ENCODE measurements around the gene SEC31A. TPM values are rescaled to one million over a fixed set of nuclear protein-coding genes. Genes with fewer than 3 reads are reported as not detected.

Gene SEC31A
- total RNA-seq, 2 donors from 2014 or later = 82.6 to 124 TPM

DNA sequence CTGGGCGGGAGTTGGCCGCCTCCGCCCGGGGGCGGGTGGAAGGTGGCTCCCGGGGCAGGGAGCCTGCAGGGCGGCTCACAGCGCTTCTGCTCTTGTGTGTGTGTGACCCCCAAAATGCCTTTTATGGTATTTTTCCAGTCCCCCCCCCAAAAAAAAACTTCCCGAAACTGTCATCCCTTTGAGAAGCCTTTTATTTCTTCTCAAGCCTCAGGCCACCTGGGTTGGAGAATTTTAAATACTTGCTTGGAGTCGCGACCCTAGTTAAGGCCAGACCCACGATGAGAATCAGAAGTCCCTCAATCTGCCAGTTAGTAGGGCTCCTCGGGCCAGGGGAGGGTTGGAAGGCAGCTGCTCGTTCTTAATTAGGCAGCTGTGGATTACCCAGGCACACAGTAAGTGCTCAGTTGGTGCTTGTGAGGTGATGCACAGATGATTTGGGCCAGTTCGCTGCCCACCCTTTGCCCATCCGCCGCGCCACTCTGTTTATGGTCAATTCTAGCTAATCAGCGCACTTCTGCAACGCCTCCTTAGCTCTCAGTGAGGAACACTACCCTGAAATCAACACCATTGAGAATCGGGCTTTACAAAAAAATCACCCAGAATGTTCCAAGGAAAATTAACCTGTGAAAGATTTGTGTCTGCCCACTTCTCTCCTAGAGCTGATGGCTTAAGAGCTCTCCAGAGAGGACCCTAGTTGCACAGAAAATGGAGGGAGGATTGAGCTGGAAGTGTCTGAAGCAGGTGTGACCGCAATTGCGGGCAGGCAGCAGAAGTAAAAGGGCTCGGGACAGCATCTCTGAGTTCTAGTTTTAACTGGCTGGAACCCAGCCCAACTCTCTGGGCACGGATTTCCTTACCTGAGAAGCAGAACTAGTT lies 91.7 kb downstream of the SEC31A start:
- Mint-ChIP-seq H3K27ac (no peak overlapping the region), H3K36me3 (ENCODE audit: low read depth) (no peaks in the 10 kb centered on the region), H3K9me3 (no peaks in the 10 kb centered on the region), H3K4me1 (no peaks in the 10 kb centered on the region), H3K4me3 (peak overlapping the region; percentile 70), H3K27me3 (peaks cover 40% of the 10 kb centered on the region)
- ATAC-seq (replicated peaks) = peak; percentile 38

DNA sequence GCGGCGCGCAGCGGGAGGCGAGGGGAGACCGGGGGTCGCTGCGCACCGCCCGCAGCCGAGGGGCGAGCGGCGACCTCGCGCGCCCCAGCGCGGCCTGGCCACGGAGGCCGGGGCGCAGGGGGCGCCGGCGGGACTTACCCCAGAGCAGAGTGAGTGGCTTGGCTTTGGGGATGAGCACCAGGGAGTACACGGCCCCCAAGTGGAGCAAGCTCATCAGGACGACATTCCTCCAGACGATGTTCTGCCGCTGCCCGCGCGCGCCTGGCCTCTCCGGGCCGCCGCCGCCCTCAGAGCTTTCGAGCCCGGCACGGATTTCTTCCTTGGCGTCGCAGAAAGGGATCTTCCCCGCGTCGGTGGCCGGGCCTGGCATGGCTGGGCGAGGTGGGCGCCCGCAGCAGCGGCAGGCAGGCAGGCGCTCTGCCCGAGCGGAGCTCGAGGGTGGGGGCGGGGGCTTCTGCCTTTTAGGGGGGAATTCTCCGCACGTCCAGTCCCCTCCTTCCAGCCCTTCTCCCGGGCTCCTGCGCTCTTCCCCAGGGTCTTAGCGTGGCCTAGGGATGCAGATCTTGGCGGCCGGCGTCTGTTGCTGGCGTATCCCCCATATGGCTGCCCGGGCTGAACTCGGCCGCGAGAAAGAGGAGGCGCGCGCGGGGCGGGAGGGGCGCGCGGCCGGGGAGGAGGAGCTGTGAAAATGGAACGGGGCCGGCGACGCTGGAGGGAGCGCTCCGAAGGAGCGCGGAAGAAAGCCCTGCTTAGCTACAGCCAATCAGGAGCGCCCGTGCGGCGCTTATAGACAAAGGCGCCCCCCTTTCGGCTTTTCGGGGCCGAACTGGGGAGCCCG lies 92.6 kb downstream of the SEC31A start, which contains the start of gene SCD5:
Gene SCD5 (minus strand): TSS at position 629 of the 838 bp plus-strand sequence. CDS start 259 bp downstream, at position 370.
- Mint-ChIP-seq H3K4me3 (peak within 1 kb of the TSS; percentile 70), H3K36me3 (ENCODE audit: low read depth) (no peaks in the 10 kb centered on the region), H3K9me3 (no peaks in the 10 kb centered on the region), H3K4me1 (no peaks in the 10 kb centered on the region), H3K27me3 (peaks cover 44% of the 10 kb centered on the region), H3K27ac (no peak within 1 kb of the TSS)
- ATAC-seq (replicated peaks) = peak; percentile 85

DNA sequence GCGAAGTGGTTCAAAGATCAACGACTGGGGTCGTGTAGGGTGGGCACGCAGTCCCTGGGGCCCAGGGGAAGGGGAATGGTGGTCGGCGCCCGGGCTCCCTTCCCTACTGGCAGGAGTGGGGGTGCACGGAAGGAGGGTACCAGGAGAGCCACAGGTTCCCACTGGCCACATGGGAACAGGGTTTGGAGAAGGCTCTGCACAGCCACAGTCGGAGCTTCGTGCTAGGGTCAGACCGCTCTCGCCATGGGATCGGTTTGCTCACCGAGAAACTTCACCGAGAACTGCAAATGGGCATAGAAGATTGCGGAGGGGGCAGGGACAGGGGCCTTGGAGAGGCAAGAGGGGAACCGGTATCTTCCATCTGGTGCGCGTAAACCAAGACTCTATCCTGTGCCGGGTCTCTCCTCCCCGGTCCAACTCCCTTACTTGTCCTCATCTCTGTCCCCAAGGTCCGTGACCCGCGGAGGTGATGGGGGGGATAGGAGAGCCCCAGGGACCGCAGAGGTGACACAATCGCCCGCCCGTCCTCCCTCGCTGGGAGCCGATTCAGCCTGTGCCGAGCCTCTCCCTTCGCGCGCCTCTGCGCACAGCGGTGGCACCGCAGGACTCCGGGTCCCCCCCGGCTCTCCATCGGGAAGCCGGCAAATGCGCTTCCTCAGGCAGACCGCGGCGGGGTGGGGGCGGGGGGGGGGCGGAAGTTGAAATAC lies 93.4 kb downstream of the SEC31A start:
- no peak for ATAC-seq (replicated peaks)
- no peaks in the 10 kb centered on the region for H3K4me1 Mint-ChIP-seq
- H3K27ac Mint-ChIP-seq = no peak overlapping the region
- no peaks in the 10 kb centered on the region for H3K36me3 Mint-ChIP-seq (ENCODE audit: low read depth)
- peaks cover 44% of the 10 kb centered on the region for H3K27me3 Mint-ChIP-seq
- H3K9me3 Mint-ChIP-seq = no peaks in the 10 kb centered on the region
- H3K4me3 Mint-ChIP-seq = peak overlapping the region; percentile 62

DNA sequence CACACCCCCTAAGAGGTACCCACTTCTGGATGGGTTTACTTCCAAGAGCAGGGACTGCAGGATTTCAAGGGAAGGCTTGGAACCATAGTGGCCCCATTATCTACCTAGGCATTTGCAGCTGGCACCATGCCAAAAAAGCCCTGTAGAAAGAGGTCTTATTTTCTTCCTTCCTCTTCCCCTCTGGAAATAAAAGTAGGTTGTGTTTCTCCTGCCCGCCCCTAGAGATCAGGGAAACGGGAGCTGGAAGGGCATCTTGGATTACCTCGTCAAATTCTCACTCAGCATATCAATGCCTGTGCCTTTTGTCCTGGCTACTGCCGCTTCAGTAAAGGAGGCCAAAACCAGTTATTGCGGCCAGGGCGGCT lies 93.9 kb downstream of the SEC31A start:
- ATAC-seq (replicated peaks) = no peak
- Mint-ChIP-seq H3K4me3 (peak overlapping the region; percentile 62), H3K9me3 (no peaks in the 10 kb centered on the region), H3K4me1 (no peaks in the 10 kb centered on the region), H3K27me3 (peaks cover 40% of the 10 kb centered on the region), H3K36me3 (ENCODE audit: low read depth) (no peaks in the 10 kb centered on the region), H3K27ac (no peak overlapping the region)

DNA sequence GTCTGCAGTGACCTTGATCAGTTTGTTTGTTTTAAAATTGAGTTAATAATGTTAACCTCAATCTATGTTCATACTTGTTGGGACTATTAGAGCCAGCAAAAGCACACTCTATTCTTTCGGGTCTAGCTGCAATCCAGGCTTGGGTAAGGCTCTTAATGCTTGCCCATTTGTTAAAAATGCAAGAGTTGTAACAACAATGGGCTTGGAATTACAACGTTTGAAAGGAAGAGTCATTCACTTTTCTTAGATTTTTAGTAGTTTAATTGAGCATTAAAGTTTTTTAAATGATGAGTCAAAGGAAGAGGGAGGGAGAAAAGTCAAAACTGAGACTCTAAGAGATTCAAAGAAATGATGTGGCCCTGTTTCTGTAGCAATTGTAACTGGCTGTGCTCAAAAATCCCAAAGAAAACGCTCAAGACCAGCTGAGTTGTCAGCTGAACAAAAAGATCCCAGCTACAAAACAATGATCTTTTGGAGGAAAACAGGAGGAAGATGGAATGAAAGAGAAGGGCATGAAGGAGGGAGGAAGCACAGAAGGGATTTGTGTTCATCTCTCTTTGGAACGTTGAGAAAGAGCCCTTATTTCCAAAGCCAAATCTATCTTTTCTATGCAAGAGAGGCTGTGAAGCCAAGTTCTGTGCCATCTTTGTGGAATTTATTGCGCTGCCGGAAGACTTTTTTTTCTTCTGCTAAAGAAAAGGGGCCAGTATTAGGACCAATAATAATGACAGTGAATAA lies 97.9 kb downstream of the SEC31A start:
- no peak for ATAC-seq (replicated peaks)
- Mint-ChIP-seq H3K27ac (no peak overlapping the region), H3K9me3 (no peaks in the 10 kb centered on the region), H3K4me3 (no peak overlapping the region), H3K4me1 (no peaks in the 10 kb centered on the region), H3K36me3 (ENCODE audit: low read depth) (no peaks in the 10 kb centered on the region), H3K27me3 (peaks cover 19% of the 10 kb centered on the region)

DNA sequence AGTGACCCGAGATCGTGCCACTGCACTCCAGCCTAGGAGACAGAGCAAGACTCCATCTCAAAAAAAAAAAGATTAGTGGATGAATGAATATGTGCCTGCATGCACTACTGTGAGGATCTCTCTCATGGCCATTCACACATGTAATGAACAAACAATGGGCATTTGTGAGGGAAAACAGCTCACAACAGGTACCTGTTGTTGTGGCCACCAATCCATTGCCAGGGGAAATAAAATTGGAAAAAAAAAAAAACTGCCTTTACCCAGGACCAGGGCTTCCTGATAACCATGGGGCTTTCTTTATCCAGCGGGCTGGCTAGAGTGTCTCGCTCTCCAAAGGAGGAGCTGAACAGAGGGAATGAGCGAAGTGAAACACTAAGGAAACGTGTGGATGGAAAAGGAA lies 99.8 kb downstream of the SEC31A start:
- Mint-ChIP-seq H3K36me3 (ENCODE audit: low read depth) (no peaks in the 10 kb centered on the region), H3K9me3 (no peaks in the 10 kb centered on the region), H3K4me3 (no peak overlapping the region), H3K27ac (no peak overlapping the region), H3K4me1 (no peaks in the 10 kb centered on the region), H3K27me3 (peaks cover 7% of the 10 kb centered on the region)
- ATAC-seq (replicated peaks) = no peak

DNA sequence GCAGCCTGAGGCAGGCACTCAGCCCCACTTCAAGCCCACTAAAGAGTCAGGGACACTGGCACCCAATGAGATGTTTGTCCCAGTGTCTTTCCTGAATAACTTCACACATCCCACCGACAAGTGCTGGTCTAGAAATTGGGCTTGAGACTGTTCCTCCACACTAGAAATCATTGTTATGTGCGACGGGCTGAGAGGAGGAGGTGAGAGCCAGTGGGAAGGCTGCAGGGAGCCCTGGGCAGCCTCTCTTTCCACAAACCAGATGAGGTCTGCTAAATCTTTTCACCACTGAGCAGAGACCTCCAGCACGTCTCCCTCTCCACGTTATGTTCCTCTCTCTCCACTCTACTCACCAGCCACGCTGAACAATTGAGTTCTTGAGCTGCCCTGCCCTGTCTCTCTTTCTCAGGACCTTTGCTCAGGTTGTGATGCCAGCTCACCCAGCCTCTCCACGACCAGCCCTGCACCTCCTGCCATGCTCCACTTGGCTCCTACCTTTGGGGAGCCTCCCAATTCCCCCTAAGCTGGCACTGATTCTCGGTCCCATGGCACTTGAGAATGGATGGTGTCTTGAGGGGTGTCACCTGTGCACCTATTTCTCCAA lies 100.8 kb downstream of the SEC31A start:
- Mint-ChIP-seq H3K4me3 (no peak overlapping the region), H3K27ac (no peak overlapping the region), H3K36me3 (ENCODE audit: low read depth) (no peaks in the 10 kb centered on the region), H3K27me3 (peaks cover 9% of the 10 kb centered on the region), H3K9me3 (no peaks in the 10 kb centered on the region), H3K4me1 (no peaks in the 10 kb centered on the region)
- no peak for ATAC-seq (replicated peaks)

DNA sequence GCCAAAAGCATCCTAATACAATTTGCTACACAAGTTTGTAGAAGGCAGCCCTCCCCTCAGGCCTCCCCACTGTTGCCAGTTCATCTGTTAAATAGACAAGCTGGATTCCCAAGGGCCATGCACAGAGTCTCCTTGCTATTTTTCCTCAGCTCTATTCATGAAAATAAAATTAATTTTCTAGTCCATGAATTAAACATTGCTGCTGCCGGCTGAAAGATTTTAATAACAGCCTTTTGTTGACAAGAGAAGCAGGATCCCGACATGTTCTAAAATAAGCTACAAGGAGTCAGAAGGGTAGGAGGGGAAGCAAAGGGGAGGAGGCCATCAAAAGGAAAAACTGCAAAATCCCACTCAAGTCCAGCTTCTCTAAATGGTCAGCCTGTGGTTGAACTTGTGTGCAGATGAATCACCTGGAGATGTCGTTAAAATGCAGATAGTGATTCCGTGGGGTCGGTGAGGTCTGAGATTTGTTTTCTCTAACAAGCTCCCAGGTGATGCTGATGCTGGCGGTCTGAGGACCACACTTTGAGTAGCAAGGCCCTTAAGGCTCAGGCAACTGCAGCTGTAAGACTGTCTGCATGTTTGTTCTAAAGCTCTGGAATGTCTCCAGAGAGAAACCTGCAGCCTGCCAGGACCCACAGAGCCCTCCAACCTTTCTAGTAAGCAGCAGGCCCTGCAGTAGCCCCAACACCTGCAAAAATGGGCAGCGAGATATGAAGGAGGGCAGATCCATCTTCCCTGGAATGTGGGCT lies 101.8 kb downstream of the SEC31A start:
- no peak for ATAC-seq (replicated peaks)
- Mint-ChIP-seq H3K36me3 (ENCODE audit: low read depth) (no peaks in the 10 kb centered on the region), H3K9me3 (no peaks in the 10 kb centered on the region), H3K27me3 (peaks cover 13% of the 10 kb centered on the region), H3K4me1 (no peaks in the 10 kb centered on the region), H3K4me3 (no peak overlapping the region), H3K27ac (no peak overlapping the region)

DNA sequence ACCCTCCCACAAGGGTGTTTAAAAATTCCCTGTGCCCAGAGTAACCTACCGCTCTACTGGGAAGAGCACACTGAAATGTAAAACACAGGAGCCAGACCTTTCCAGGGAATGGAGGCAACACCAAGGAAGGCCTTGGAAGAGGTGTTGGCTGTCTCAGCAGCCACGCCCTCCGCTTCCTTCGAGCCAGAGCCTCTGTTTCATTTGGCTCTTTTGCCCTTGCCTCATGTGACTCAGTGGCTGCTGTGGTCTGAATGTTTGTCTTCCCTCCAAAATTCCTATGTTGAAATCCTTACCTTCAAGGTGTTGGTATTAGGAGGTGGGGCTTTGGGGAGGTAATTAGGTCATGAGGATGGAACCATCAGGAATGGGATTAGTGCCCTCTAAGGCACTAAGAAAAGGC lies 103.6 kb downstream of the SEC31A start:
- H3K36me3 Mint-ChIP-seq (ENCODE audit: low read depth) = no peaks in the 10 kb centered on the region
- no peaks in the 10 kb centered on the region for H3K4me1 Mint-ChIP-seq
- H3K4me3 Mint-ChIP-seq = no peak overlapping the region
- no peaks in the 10 kb centered on the region for H3K9me3 Mint-ChIP-seq
- no peak for ATAC-seq (replicated peaks)
- peaks cover 9% of the 10 kb centered on the region for H3K27me3 Mint-ChIP-seq
- no peak overlapping the region for H3K27ac Mint-ChIP-seq

DNA sequence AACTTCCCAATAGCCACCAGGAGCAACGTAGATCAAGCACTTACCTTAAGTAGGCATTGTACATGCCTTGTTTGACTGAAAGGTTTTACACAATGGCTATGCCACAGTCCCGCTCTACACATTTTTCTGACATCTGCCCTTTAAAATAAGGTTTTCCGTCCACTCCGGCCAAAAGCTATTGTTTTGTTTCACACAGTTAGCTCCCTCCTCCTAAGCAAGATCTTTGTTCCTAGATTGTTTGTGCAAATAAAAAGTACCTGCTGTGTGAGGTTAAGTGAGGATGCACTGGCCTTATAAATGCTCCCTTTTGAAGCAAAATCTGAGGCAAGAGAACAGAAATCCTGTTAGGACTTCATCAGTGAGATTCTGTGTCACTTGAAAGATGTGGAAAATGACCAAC lies 104.1 kb downstream of the SEC31A start:
- no peak overlapping the region for H3K27ac Mint-ChIP-seq
- no peaks in the 10 kb centered on the region for H3K9me3 Mint-ChIP-seq
- H3K27me3 Mint-ChIP-seq = peaks cover 9% of the 10 kb centered on the region
- H3K36me3 Mint-ChIP-seq (ENCODE audit: low read depth) = no peaks in the 10 kb centered on the region
- no peak overlapping the region for H3K4me3 Mint-ChIP-seq
- no peak for ATAC-seq (replicated peaks)
- H3K4me1 Mint-ChIP-seq = no peaks in the 10 kb centered on the region

DNA sequence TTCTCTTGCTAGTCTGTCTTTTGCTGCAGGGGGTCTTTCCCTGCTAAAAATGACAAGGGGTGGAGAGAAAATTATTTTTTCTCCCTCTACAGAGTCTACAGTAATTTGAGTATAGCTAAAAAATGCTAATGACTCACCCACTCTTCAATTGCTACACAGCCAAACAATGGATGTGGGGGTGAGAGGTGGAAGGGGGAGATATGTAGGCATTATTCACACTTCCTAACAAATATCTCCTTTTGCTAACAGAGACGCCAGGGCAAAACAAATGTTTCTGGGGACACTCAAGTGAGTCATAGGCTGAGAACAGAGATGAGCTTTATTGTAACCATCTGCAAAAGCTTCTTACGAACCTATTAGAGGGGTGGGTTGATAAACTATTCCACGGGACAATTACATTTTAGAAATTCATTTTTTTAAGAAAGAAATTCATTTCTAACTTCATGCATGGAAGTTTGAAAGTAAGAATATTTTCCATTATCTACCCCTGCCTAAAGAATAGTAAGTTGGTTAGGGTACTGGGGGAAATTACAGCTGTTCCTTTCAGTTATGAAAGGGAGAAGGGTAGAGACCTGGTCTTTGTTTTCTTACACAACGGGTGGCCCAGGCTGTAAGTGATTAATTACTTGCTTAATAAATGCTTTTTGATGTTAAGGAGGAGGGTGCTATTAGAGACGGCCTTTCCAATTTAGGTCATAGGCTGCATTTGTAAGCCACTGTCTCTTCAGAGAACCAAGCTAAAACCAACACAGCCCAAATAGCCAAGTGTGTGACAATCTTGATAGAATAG lies 105.1 kb downstream of the SEC31A start:
- Mint-ChIP-seq H3K4me1 (no peaks in the 10 kb centered on the region), H3K4me3 (no peak overlapping the region), H3K27me3 (peaks cover 9% of the 10 kb centered on the region), H3K9me3 (no peaks in the 10 kb centered on the region), H3K27ac (no peak overlapping the region), H3K36me3 (ENCODE audit: low read depth) (no peaks in the 10 kb centered on the region)
- ATAC-seq (replicated peaks) = no peak

DNA sequence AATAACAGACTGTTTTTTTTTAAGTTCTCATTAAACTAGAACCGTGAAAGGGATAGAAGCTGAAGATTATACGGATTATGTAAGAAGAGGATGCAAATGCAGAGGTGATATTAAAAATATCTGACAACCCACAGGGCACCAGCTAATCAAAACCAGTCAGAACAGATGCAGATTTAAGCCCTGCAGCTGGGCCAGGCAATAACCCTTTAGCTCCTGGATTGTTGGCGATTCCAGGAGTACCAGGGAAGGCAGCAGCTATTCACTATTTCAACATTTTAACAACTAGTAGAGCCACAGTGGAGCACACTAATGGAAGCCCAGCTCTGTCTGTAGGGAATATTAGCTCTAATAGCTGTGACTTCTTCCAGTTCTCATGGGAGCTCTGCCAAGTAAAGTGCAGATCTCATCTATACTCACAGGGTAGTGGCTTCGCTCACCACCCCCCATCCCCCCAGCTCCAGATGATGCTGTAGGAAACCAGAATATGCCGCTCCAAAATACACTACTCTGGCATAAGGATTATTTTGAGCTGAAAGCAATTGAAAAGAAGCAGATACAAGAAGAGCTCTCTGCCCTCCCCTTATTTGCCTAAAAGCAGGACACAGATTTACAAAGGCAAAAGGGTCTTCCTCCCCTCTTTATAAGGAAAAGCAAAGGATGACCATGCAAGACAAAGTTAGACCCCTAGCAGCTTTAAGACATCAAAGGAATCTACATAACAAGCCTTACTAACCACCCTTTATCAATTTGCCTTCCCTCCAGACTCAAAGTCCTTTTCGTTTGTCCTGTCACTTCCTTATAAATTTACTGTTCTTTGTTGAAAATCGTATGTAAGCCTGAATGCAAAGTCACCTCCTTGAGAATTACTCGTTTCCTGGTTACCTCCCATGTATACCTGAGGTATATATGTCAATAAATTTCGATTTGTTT lies 106.0 kb downstream of the SEC31A start:
- no peak overlapping the region for H3K27ac Mint-ChIP-seq
- H3K36me3 Mint-ChIP-seq (ENCODE audit: low read depth) = no peaks in the 10 kb centered on the region
- peaks cover 6% of the 10 kb centered on the region for H3K27me3 Mint-ChIP-seq
- H3K4me3 Mint-ChIP-seq = no peak overlapping the region
- no peaks in the 10 kb centered on the region for H3K4me1 Mint-ChIP-seq
- no peaks in the 10 kb centered on the region for H3K9me3 Mint-ChIP-seq
- ATAC-seq (replicated peaks) = no peak

Data from activated T-helper 17 cell treated with anti-CD3 and anti-CD28 coated beads, Interleukin-2, amount 50 U/mL, for 72 hours (primary cell).